ENCODE data around the gene BHLHE41.
A peak's percentile ranks its signal among the peaks of the same experiment; 100 is the strongest.

BHLHE41 gene

GRCh38 chr12:26114720-26115401, 10.0 kb downstream of the BHLHE41 start:
- DNase-seq (ENCODE audit: low read depth, low spot score) = no peak

GRCh38 chr12:26113853-26114719, 10.8 kb downstream of the BHLHE41 start:
- peak; percentile 31 for DNase-seq (ENCODE audit: low read depth, low spot score)

GRCh38 chr12:26113181-26113654, 11.6 kb downstream of the BHLHE41 start:
- DNase-seq (ENCODE audit: low read depth, low spot score) = no peak

GRCh38 chr12:26112703-26113147, 12.1 kb downstream of the BHLHE41 start:
- DNase-seq (ENCODE audit: low read depth, low spot score) = no peak

- no peak for DNase-seq (ENCODE audit: low read depth, low spot score)
Observed at GRCh38 chr12:26112232-26112631, 12.6 kb downstream of the BHLHE41 start.

GRCh38 chr12:26109343-26109881, 15.4 kb downstream of the BHLHE41 start:
- no peak for DNase-seq (ENCODE audit: low read depth, low spot score)

- DNase-seq (ENCODE audit: low read depth, low spot score) = no peak
Observed at GRCh38 chr12:26108915-26109314, 15.9 kb downstream of the BHLHE41 start.

GRCh38 chr12:26106347-26106746, 18.5 kb downstream of the BHLHE41 start:
- no peak for DNase-seq (ENCODE audit: low read depth, low spot score)

- DNase-seq (ENCODE audit: low read depth, low spot score) = no peak
Observed at GRCh38 chr12:26102953-26103352, 21.9 kb downstream of the BHLHE41 start.

GRCh38 chr12:26101763-26102162, 23.1 kb downstream of the BHLHE41 start:
- DNase-seq (ENCODE audit: low read depth, low spot score) = no peak

- no peak for DNase-seq (ENCODE audit: low read depth, low spot score)
Observed at GRCh38 chr12:26101350-26101734, 23.5 kb downstream of the BHLHE41 start.

- DNase-seq (ENCODE audit: low read depth, low spot score) = no peak
Observed at GRCh38 chr12:26100666-26101349, 24.0 kb downstream of the BHLHE41 start.

- DNase-seq (ENCODE audit: low read depth, low spot score) = peak; percentile 26
Observed at GRCh38 chr12:26097046-26097878, 27.6 kb downstream of the BHLHE41 start.

GRCh38 chr12:26096036-26096435, 28.8 kb downstream of the BHLHE41 start:
- DNase-seq (ENCODE audit: low read depth, low spot score) = no peak

- no peak for DNase-seq (ENCODE audit: low read depth, low spot score)
Observed at GRCh38 chr12:26095186-26095585, 29.7 kb downstream of the BHLHE41 start.

- no peak for DNase-seq (ENCODE audit: low read depth, low spot score)
Observed at GRCh38 chr12:26092346-26093105, 32.3 kb downstream of the BHLHE41 start.

GRCh38 chr12:26091822-26092221, 33.0 kb downstream of the BHLHE41 start:
- no peak for DNase-seq (ENCODE audit: low read depth, low spot score)

- DNase-seq (ENCODE audit: low read depth, low spot score) = no peak
Observed at GRCh38 chr12:26090836-26091510, 33.9 kb downstream of the BHLHE41 start.

- DNase-seq (ENCODE audit: low read depth, low spot score) = no peak
Observed at GRCh38 chr12:26088998-26089397, 35.8 kb downstream of the BHLHE41 start.

GRCh38 chr12:26086936-26087335, 37.9 kb downstream of the BHLHE41 start:
- no peak for DNase-seq (ENCODE audit: low read depth, low spot score)
